Suppressor macrophage treated with lipopolysaccharide for 1 hour (primary cell): ENCODE data around the gene TBL1X.
"Not testable (repeated sequence)": the region's sequence is repeated elsewhere in the genome, so short reads cannot be mapped to it uniquely, and the experiment has no call there.

ENCODE experiments used
- DNase-seq, 3 donors: peaks; one replicate each; pipeline ENCODE4 v3.0.0-alpha.2; 2020 to 2022

Gene TBL1X

GRCh38 chrX:9459186-9459748 is 5.6 kb upstream of the TBL1X start:
- DNase-seq, result peak; percentile 38 to 75 (median 53)

- DNase-seq, result no peak
Observed at GRCh38 chrX:9461087-9461486, 3.8 kb upstream of the TBL1X start.

GRCh38 chrX:9462456-9462855 is 2.4 kb upstream of the TBL1X start:
- peak in 1 of 3 donors; percentile 42 for DNase-seq

GRCh38 chrX:9465380-9466123 is 694 bp downstream of the TBL1X start:
- peak in 1 of 3 donors; percentile 44 for DNase-seq

GRCh38 chrX:9466124-9466495 is 1.3 kb downstream of the TBL1X start:
- peak in 2 of 3 donors; percentile 22 to 46 for DNase-seq

- no peak for DNase-seq
Observed at GRCh38 chrX:9466736-9467135, 1.9 kb downstream of the TBL1X start.

- no peak for DNase-seq
Observed at GRCh38 chrX:9467146-9467545, 2.3 kb downstream of the TBL1X start.

GRCh38 chrX:9467751-9468150 is 2.9 kb downstream of the TBL1X start:
- no peak for DNase-seq

GRCh38 chrX:9471571-9471985 is 6.7 kb downstream of the TBL1X start:
- DNase-seq, result no peak

GRCh38 chrX:9473708-9474107 is 8.8 kb downstream of the TBL1X start:
- DNase-seq, result no peak

GRCh38 chrX:9475417-9475816 is 10.6 kb downstream of the TBL1X start:
- not testable (repeated sequence) for DNase-seq

- DNase-seq, result no peak
Observed at GRCh38 chrX:9475984-9476383, 11.1 kb downstream of the TBL1X start.

- no peak for DNase-seq
Observed at GRCh38 chrX:9476810-9477575, 12.1 kb downstream of the TBL1X start.

GRCh38 chrX:9482408-9482807 is 17.6 kb downstream of the TBL1X start:
- no peak for DNase-seq

GRCh38 chrX:9482837-9483236 is 18.0 kb downstream of the TBL1X start:
- DNase-seq, result no peak

GRCh38 chrX:9483376-9483775 is 18.5 kb downstream of the TBL1X start:
- no peak for DNase-seq

GRCh38 chrX:9486786-9487387 is 22.0 kb downstream of the TBL1X start:
- peak; percentile 6 to 56 (median 55) for DNase-seq

GRCh38 chrX:9488586-9488985 is 23.7 kb downstream of the TBL1X start:
- DNase-seq, result peak in 2 of 3 donors; percentile 29 to 30

GRCh38 chrX:9489234-9489633 is 24.4 kb downstream of the TBL1X start:
- DNase-seq, result no peak

- no peak for DNase-seq
Observed at GRCh38 chrX:9492901-9493300, 28.0 kb downstream of the TBL1X start.

- DNase-seq, result no peak
Observed at GRCh38 chrX:9493936-9494335, 29.1 kb downstream of the TBL1X start.

GRCh38 chrX:9494771-9495170 is 29.9 kb downstream of the TBL1X start:
- peak in 1 of 3 donors; percentile 23 for DNase-seq

- no peak for DNase-seq
Observed at GRCh38 chrX:9495496-9495895, 30.6 kb downstream of the TBL1X start.

- DNase-seq, result no peak
Observed at GRCh38 chrX:9498236-9498635, 33.4 kb downstream of the TBL1X start.
